ENCODE measurements around the gene DENND5B.

DNA sequence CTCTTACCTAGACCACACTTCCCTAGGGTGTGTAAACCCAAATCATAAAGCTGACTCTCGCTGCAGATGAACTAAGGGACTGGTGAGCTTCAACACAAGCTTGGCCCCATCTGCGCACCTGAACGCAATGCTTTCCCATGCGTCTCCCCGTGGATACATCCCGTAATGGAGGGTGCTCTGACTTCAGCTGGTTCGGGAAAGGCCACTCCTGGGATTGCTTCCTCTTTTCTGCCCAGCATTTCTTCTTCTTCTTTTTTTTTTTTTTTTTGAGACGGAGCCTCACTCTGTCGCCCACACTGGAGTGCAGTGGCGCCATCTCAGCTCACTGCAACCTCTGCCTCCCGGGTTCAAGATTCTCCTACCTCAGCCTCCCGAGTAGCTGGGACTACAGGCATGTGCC, 40.9 kb upstream of the DENND5B start:
- TF ChIP-seq, protein P1, sequence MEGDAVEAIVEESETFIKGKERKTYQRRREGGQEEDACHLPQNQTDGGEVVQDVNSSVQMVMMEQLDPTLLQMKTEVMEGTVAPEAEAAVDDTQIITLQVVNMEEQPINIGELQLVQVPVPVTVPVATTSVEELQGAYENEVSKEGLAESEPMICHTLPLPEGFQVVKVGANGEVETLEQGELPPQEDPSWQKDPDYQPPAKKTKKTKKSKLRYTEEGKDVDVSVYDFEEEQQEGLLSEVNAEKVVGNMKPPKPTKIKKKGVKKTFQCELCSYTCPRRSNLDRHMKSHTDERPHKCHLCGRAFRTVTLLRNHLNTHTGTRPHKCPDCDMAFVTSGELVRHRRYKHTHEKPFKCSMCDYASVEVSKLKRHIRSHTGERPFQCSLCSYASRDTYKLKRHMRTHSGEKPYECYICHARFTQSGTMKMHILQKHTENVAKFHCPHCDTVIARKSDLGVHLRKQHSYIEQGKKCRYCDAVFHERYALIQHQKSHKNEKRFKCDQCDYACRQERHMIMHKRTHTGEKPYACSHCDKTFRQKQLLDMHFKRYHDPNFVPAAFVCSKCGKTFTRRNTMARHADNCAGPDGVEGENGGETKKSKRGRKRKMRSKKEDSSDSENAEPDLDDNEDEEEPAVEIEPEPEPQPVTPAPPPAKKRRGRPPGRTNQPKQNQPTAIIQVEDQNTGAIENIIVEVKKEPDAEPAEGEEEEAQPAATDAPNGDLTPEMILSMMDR (IDR thresholded peaks at IDR 0.05) = no peak
- TF ChIP-seq POLR2A (IDR thresholded peaks at IDR 0.05) = no peak

Measured in lower leg skin (tissue), 3 donors.